GM18861 (cell line): Measurements from ENCODE around the gene CLCNKB.
"Not testable (repeated sequence)": the region's sequence is repeated elsewhere in the genome, so short reads cannot be mapped to it uniquely, and the experiment has no call there.

Source experiments
- ATAC-seq: cut with Tn5 transposase; IDR thresholded peaks from one replicate; pipeline ENCODE4 v1.9.1; 2021; ENCODE audit not compliant: unreplicated experiment

Gene CLCNKB

GRCh38 chr1:16029288-16029687 lies 14.3 kb upstream of the CLCNKB start:
- ATAC-seq: no peak

- ATAC-seq: no peak
Measured at GRCh38 chr1:16031551-16031950, 12.0 kb upstream of the CLCNKB start.

GRCh38 chr1:16032388-16033102 lies 11.0 kb upstream of the CLCNKB start:
- no peak for ATAC-seq

- not testable (repeated sequence) for ATAC-seq
Measured at GRCh38 chr1:16033103-16033632, 10.4 kb upstream of the CLCNKB start.

DNA sequence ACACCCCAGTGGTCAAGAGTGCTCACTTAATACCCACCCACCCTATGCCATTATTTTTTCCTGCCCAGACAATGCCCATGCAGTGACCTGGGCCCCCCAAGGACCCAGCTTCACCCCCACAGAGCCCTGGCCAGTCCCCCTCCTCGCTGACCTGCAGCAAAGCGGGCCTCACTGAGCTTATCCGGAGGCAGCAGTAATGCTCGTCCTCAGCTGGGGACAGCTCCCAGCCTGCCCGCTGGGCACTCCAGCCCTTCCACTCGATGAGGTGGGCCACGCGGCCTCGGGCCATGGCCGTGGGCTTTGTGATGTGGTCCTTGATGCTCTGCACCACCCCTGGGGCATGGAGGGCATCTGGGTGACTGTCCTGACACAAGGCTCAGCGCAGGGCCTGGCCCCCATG lies 7.1 kb upstream of the CLCNKB start:
- not testable (repeated sequence) for ATAC-seq

DNA sequence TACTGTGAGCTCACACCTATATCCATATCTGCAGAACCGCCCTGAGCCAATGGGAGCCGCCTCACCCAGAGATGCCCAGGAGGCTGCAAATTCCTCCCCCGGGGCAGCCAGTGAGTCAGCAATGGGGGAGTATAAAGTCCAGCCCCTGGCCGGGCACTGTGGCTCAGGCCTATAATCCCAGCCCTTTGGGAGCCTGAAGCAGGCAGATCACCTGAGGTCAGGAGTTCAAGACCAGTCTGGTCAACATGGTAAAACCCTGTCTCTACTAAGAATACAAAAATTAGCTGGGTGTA lies 5.0 kb upstream of the CLCNKB start:
- ATAC-seq: no peak

DNA sequence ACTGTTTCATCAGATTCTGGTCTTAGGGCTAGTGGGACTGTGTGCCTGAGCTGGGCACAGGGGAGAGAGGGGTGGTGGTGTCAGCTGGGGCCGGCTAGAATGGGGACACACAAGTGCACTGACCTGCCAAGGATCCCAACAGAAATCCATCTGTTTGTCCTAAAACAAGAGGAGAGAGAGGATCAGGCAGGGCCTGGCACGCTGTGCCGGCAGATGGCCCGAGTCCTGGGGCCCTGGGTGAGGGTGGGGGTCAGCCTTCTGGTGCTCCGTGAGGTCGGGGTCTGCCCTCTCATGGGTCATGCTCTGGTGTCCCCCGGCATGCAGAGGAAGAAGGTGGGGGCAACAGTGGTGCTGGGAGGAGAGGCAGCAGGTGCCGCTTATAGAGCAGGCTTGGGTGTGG lies 3.7 kb upstream of the CLCNKB start:
- not testable (repeated sequence) for ATAC-seq

- ATAC-seq: no peak
Measured at GRCh38 chr1:16041200-16041599, 2.4 kb upstream of the CLCNKB start.

- ATAC-seq: no peak
Measured at GRCh38 chr1:16042096-16042495, 1.5 kb upstream of the CLCNKB start.

GRCh38 chr1:16042654-16043053 lies 928 bp upstream of the CLCNKB start:
- ATAC-seq: not testable (repeated sequence)

- no peak for ATAC-seq
Measured at GRCh38 chr1:16043950-16044349, 368 bp downstream of the CLCNKB start.

DNA sequence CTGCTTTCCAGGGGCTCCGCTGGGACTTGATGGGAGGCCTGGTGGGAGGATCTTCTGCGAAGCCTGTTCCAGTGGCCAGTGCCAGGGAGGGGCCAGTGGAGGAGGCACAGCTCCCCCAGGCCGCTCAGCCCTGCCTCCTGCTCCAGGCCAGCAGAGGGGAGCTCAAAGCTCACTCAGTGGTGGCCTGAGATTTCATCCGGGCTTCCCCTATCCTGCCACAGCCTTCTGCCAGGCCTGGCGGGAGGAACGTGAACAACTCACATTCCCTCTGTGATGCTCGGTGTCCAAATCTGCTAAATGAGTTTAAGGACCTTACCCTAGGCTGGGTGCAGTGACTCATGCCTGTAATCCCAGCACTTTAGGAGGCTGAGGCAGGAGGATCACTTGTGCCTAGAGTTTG lies 3.3 kb downstream of the CLCNKB start:
- no peak for ATAC-seq

GRCh38 chr1:16047791-16048475 lies 4.4 kb downstream of the CLCNKB start:
- ATAC-seq: no peak

GRCh38 chr1:16048573-16049189 lies 5.1 kb downstream of the CLCNKB start:
- no peak for ATAC-seq

GRCh38 chr1:16050328-16050727 lies 6.7 kb downstream of the CLCNKB start:
- no peak for ATAC-seq

- no peak for ATAC-seq
Measured at GRCh38 chr1:16051039-16051438, 7.5 kb downstream of the CLCNKB start.

- ATAC-seq: not testable (repeated sequence)
Measured at GRCh38 chr1:16051949-16052348, 8.4 kb downstream of the CLCNKB start.

- ATAC-seq: no peak
Measured at GRCh38 chr1:16053781-16054502, 10.4 kb downstream of the CLCNKB start.

- ATAC-seq: no peak
Measured at GRCh38 chr1:16054598-16055540, 11.3 kb downstream of the CLCNKB start.
